ENCODE measurements around the gene ZNF428.
A peak's percentile ranks its signal among the peaks of the same experiment; 100 is the strongest.

ZNF428 gene

GRCh38 chr19:43598445-43599240 is 20.8 kb downstream of the ZNF428 start:
- Histone ChIP-seq H2AFZ (ENCODE audit: low read length, unreplicated experiment) (no peak overlapping the region), H3K27me3 (ENCODE audit: insufficient read depth, low read length) (no peaks in the 10 kb centered on the region), H3K36me3 (ENCODE audit: insufficient read depth, low read length) (no peaks in the 10 kb centered on the region), H3K4me1 (ENCODE audit: control insufficient read depth, insufficient read depth, low read length, unreplicated experiment) (peaks cover 10% of the 10 kb centered on the region), H3K79me2 (ENCODE audit: control insufficient read depth, insufficient read depth, low read length, unreplicated experiment) (peaks cover 26% of the 10 kb centered on the region), H3K27ac (ENCODE audit: low read depth, low read length) (no peak overlapping the region), H3K4me3 (ENCODE audit: low read depth, low read length) (no peak overlapping the region; the same call in 1 of the 2 replicates)

DNA sequence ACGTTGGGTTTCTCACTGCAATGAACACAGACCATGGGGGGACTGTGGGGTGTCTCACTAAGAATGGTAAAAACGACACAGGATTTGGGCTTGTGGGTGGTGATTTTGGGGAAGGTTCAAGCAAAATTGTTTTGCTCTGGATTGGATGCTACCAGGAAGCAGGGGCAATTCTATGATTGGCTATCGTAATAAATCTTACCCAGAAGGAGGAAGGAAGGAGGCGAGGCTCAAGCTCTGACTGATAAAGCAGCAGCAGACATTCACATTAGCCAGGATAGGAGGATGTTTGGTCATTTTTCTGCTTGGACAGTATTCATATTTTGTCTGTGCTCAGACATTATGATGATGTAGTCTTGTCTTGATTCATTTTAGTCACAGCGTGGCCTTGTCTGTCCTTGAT is 21.6 kb downstream of the ZNF428 start:
- Histone ChIP-seq H3K27ac (ENCODE audit: low read depth, low read length) (no peak overlapping the region), H3K79me2 (ENCODE audit: control insufficient read depth, insufficient read depth, low read length, unreplicated experiment) (peaks cover 28% of the 10 kb centered on the region), H3K36me3 (ENCODE audit: insufficient read depth, low read length) (no peaks in the 10 kb centered on the region), H3K4me1 (ENCODE audit: control insufficient read depth, insufficient read depth, low read length, unreplicated experiment) (peaks cover 10% of the 10 kb centered on the region), H3K4me3 (ENCODE audit: low read depth, low read length) (peak overlapping the region; percentile 91), H2AFZ (ENCODE audit: low read length, unreplicated experiment) (no peak overlapping the region), H3K27me3 (ENCODE audit: insufficient read depth, low read length) (no peaks in the 10 kb centered on the region)

DNA sequence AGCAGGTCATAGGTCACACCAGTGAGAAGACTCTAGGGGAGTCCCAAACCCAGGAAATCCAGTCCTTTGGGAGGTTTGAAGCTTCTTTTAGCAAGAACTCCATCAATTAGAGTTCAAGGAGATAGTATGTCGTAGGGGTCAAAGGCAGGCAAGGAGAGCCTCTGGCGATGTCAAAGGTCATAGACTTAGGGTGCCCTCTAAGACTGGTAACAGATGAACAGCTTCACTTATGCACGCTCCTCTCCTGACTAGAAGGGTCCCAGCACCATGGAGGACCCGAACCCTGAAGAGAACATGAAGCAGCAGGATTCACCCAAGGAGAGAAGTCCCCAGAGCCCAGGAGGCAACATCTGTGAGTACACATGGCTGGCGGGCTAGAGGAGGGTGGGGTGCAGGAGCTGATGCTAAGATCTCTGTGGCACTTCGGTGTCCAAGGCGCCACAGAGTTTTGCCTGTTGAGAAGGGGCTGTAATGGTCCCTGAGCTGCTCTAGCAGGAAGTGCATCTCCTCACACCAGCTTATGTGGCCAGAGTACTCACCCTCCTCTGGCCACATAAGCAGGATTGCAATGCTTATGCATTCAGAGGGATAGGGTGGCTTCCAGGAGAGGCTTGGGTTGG is 22.5 kb downstream of the ZNF428 start:
- no peaks in the 10 kb centered on the region for H3K27me3 ChIP-seq (ENCODE audit: insufficient read depth, low read length)
- H3K4me3 ChIP-seq (ENCODE audit: low read depth, low read length), result peak overlapping the region; percentile 91
- H3K4me1 ChIP-seq (ENCODE audit: control insufficient read depth, insufficient read depth, low read length, unreplicated experiment), result peaks cover 10% of the 10 kb centered on the region
- H2AFZ ChIP-seq (ENCODE audit: low read length, unreplicated experiment), result peak overlapping the region; percentile 84
- peak overlapping the region; percentile 94 for H3K27ac ChIP-seq (ENCODE audit: low read depth, low read length)
- H3K79me2 ChIP-seq (ENCODE audit: control insufficient read depth, insufficient read depth, low read length, unreplicated experiment), result peaks cover 32% of the 10 kb centered on the region
- H3K36me3 ChIP-seq (ENCODE audit: insufficient read depth, low read length), result no peaks in the 10 kb centered on the region

DNA sequence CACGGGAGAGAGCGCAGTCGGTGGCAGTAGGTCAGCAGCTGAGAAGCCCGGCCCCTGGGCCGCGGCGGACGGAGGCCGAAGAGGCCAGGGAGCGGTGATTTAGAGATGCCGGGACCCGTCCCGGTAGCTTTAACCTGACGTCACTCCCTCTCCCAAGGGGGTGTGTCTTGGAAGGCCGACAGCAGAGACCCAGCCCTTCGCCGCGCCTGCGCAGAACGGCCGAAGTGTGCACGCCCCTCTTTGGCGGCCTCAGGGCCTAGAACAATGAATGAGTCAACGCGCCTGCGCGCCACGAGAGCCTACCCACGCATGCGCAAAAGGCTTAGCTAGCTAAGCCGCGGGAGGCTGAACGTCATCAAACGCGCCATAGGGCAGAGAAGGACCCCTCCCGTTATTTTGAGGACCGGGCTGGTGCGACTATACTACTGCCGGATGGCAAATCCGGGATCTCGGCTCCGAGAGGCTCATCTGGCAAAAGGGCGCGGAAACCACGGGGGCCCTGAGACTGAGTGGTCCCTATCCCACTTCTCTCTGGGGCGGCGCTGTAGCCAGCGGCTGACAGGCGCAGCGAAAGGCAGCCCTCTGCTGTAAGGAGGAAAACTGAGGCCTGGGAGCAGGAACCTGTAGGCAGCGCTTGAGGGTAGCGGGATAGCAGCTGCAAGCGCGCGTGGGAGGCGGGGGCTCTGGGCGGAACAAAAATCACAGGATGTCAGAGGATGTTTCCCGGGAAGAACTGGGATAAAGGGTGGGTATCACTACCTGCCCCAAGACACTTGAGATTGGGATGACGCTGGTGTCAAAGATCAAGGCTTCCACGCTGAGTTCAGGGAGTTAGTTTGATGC is 23.2 kb downstream of the ZNF428 start, which contains the start of the genes IRGQ and ZNF576:
Gene IRGQ, minus strand, starts transcription at position 136 of the 843 bp plus-strand sequence. CDS start 796 bp downstream, outside the sequence.
Gene ZNF576, plus strand, starts transcription at position 597 of the 843 bp plus-strand sequence. CDS start 514 bp downstream, outside the sequence.
- H2AFZ ChIP-seq (ENCODE audit: low read length, unreplicated experiment), result peak within 1 kb of the TSS; percentile 84
- peaks cover 32% of the 10 kb centered on the region for H3K79me2 ChIP-seq (ENCODE audit: control insufficient read depth, insufficient read depth, low read length, unreplicated experiment)
- no peaks in the 10 kb centered on the region for H3K27me3 ChIP-seq (ENCODE audit: insufficient read depth, low read length)
- no peaks in the 10 kb centered on the region for H3K36me3 ChIP-seq (ENCODE audit: insufficient read depth, low read length)
- peak within 1 kb of the TSS; percentile 94 for H3K27ac ChIP-seq (ENCODE audit: low read depth, low read length)
- H3K4me1 ChIP-seq (ENCODE audit: control insufficient read depth, insufficient read depth, low read length, unreplicated experiment), result peaks cover 10% of the 10 kb centered on the region
- peak within 1 kb of the TSS; percentile 91 for H3K4me3 ChIP-seq (ENCODE audit: low read depth, low read length)

GRCh38 chr19:43595605-43595998 is 23.8 kb downstream of the ZNF428 start:
- H3K36me3 ChIP-seq (ENCODE audit: insufficient read depth, low read length), result no peaks in the 10 kb centered on the region
- H2AFZ ChIP-seq (ENCODE audit: low read length, unreplicated experiment), result no peak overlapping the region
- H3K4me3 ChIP-seq (ENCODE audit: low read depth, low read length), result peak overlapping the region; percentile 90
- H3K27me3 ChIP-seq (ENCODE audit: insufficient read depth, low read length), result no peaks in the 10 kb centered on the region
- peak overlapping the region; percentile 78 for H3K27ac ChIP-seq (ENCODE audit: low read depth, low read length)
- H3K4me1 ChIP-seq (ENCODE audit: control insufficient read depth, insufficient read depth, low read length, unreplicated experiment), result peaks cover 10% of the 10 kb centered on the region
- peaks cover 32% of the 10 kb centered on the region for H3K79me2 ChIP-seq (ENCODE audit: control insufficient read depth, insufficient read depth, low read length, unreplicated experiment)

- Histone ChIP-seq H3K4me3 (ENCODE audit: low read depth, low read length) (peak overlapping the region; percentile 90), H3K27me3 (ENCODE audit: insufficient read depth, low read length) (no peaks in the 10 kb centered on the region), H3K79me2 (ENCODE audit: control insufficient read depth, insufficient read depth, low read length, unreplicated experiment) (peaks cover 32% of the 10 kb centered on the region), H2AFZ (ENCODE audit: low read length, unreplicated experiment) (no peak overlapping the region), H3K36me3 (ENCODE audit: insufficient read depth, low read length) (no peaks in the 10 kb centered on the region), H3K4me1 (ENCODE audit: control insufficient read depth, insufficient read depth, low read length, unreplicated experiment) (peaks cover 10% of the 10 kb centered on the region), H3K27ac (ENCODE audit: low read depth, low read length) (peak overlapping the region; percentile 78)
Measured at GRCh38 chr19:43594710-43595604, 24.5 kb downstream of the ZNF428 start.

DNA sequence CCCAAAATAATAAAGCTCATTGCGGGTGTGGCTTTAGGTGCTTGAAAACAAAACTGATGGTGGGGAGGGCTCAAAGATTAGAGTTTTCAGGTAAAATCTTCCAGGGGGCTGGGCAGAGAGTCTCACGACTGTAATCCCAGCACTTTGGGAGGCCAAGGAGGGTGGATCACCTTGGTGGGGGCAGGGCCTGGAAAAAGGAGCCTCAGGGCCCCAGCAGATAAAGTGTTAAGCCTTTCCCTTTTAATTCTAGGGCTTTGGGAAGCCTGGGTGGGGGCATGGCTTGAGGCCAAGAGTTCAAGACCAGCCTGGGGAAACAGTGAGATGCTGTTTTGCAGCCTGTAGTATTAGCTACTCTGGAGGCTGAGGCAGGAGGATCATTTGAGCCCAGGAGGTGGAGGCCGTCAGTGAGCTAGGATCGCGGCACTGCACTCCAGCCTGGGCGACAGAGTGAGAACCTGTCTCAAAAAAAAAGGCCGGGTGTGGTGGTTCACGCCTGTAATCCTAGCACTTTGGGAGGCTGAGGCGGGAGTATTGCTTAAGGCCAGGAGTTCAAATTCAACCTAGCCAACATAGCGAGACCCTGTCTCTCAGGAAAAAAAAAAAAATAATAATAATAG is 25.2 kb downstream of the ZNF428 start:
- Histone ChIP-seq H3K27ac (ENCODE audit: low read depth, low read length) (no peak overlapping the region), H3K36me3 (ENCODE audit: insufficient read depth, low read length) (no peaks in the 10 kb centered on the region), H2AFZ (ENCODE audit: low read length, unreplicated experiment) (no peak overlapping the region), H3K4me3 (ENCODE audit: low read depth, low read length) (peak overlapping the region; percentile 90; the same call in 1 of the 2 replicates), H3K79me2 (ENCODE audit: control insufficient read depth, insufficient read depth, low read length, unreplicated experiment) (peaks cover 32% of the 10 kb centered on the region), H3K27me3 (ENCODE audit: insufficient read depth, low read length) (no peaks in the 10 kb centered on the region), H3K4me1 (ENCODE audit: control insufficient read depth, insufficient read depth, low read length, unreplicated experiment) (peaks cover 10% of the 10 kb centered on the region)

- Histone ChIP-seq H2AFZ (ENCODE audit: low read length, unreplicated experiment) (no peak overlapping the region), H3K27me3 (ENCODE audit: insufficient read depth, low read length) (no peaks in the 10 kb centered on the region), H3K36me3 (ENCODE audit: insufficient read depth, low read length) (no peaks in the 10 kb centered on the region), H3K4me3 (ENCODE audit: low read depth, low read length) (no peak overlapping the region), H3K4me1 (ENCODE audit: control insufficient read depth, insufficient read depth, low read length, unreplicated experiment) (peaks cover 10% of the 10 kb centered on the region), H3K27ac (ENCODE audit: low read depth, low read length) (no peak overlapping the region), H3K79me2 (ENCODE audit: control insufficient read depth, insufficient read depth, low read length, unreplicated experiment) (peaks cover 25% of the 10 kb centered on the region)
Measured at GRCh38 chr19:43592800-43593350, 26.6 kb downstream of the ZNF428 start.

DNA sequence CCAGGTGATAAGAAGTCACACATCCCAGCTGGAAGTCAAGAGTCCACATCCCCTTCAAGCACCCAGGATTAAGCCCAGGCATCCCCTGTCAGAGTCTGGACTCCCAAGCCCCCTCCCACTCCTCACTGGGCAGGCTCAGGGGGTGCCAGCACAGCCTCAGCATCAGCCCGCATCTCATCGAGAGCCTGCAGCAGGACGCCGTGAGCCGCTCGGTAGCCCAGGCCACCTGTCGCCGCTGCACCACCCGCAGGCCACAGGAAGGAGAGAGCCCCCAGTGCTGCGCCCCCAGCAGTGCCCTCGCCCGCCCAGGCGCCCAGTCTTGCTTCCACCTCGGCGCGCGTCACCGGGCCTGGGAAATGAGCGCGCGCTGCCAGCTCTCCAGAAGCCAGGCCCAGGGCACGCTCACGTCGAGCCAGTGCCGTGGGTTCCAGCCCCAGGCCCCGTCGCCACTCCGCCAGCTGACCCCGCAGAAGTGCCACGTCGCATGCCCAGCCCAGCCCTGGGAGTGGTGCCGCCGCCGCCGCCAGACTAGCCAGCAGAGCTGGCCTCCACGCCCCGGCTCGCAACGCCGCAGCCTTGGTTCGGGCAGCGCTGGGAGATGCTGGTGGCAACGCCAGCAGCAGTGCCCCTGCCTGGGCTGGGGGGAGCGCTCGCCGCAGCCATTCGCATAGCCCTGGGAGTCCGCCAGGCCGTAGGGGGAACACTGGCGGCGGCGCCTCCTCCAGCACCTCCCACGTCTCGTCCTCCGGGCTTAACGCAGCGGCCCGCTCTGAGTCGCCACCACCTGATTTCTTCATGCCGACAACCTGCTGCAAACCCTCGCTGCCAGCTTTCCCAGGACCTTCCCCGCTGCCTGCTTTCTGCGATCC is 27.3 kb downstream of the ZNF428 start:
- Histone ChIP-seq H3K4me3 (ENCODE audit: low read depth, low read length) (no peak overlapping the region), H3K79me2 (ENCODE audit: control insufficient read depth, insufficient read depth, low read length, unreplicated experiment) (peaks cover 18% of the 10 kb centered on the region), H3K36me3 (ENCODE audit: insufficient read depth, low read length) (no peaks in the 10 kb centered on the region), H3K27ac (ENCODE audit: low read depth, low read length) (no peak overlapping the region), H3K4me1 (ENCODE audit: control insufficient read depth, insufficient read depth, low read length, unreplicated experiment) (peaks cover 3% of the 10 kb centered on the region), H3K27me3 (ENCODE audit: insufficient read depth, low read length) (no peaks in the 10 kb centered on the region), H2AFZ (ENCODE audit: low read length, unreplicated experiment) (no peak overlapping the region)
